Smooth muscle cell (in vitro differentiated cells): Measurements from ENCODE around the gene SGCD. TPM values are rescaled to one million over a fixed set of nuclear protein-coding genes. Genes with fewer than 3 reads are reported as not detected.

Source experiments
- DNase-seq: peaks from one replicate; lab custom pipeline; 2025; ENCODE audit not compliant: unreplicated experiment; lab: John Stamatoyannopoulos, UW
- H2AFZ ChIP-seq: fragments of 200-600 bp; sonication (generic); 2 replicates; pipeline ENCODE4 v1.6.0; 2016; ENCODE audit warnings: antibody characterized with exemption, low read depth, mild to moderate bottlenecking
- H3F3A ChIP-seq: fragments of 200-600 bp; sonication (generic); 2 replicates; pipeline ENCODE4 v1.6.0; 2017; ENCODE audit warnings: antibody characterized with exemption, low read depth
- H3K27ac ChIP-seq: fragments of 200-600 bp; sonication (generic); 2 replicates; pipeline ENCODE4 v1.5.1; 2016; ENCODE audit warnings: low read depth, mild to moderate bottlenecking
- H3K27me3 ChIP-seq: fragments of 200-600 bp; sonication (generic); 2 replicates; pipeline ENCODE4 v1.6.1; 2016; ENCODE audit warnings: low read depth, mild to moderate bottlenecking
- H3K36me3 ChIP-seq: fragments of 200-600 bp; sonication (generic); 2 replicates; pipeline ENCODE4 v1.5.1; 2016; ENCODE audit warnings: low read depth
- H3K4me1 ChIP-seq: fragments of 200-600 bp; sonication (generic); 2 replicates; pipeline ENCODE4 v1.5.1; 2016; ENCODE audit warnings: low read depth
- H3K4me2 ChIP-seq: fragments of 200-600 bp; sonication (generic); 2 replicates; pipeline ENCODE4 v1.6.0; 2016; ENCODE audit warnings: mild to moderate bottlenecking
- H3K4me3 ChIP-seq: fragments of 200-600 bp; sonication (generic); 2 replicates; pipeline ENCODE4 v1.5.1; 2016; ENCODE audit warnings: mild to moderate bottlenecking
- H3K79me2 ChIP-seq: fragments of 200-600 bp; sonication (generic); 2 replicates; pipeline ENCODE4 v1.6.0; 2016; ENCODE audit warnings: low read depth, mild to moderate bottlenecking
- H3K9ac ChIP-seq: fragments of 200-600 bp; sonication (generic); 2 replicates; pipeline ENCODE4 v1.6.0; 2016; ENCODE audit warnings: low read depth
- H3K9me3 ChIP-seq: fragments of 200-600 bp; sonication (generic); replicated peaks from 2 replicates; pipeline ENCODE4 v1.5.1; 2016; ENCODE audit warnings: low read depth
- H4K20me1 ChIP-seq: fragments of 200-600 bp; sonication (generic); 2 replicates; pipeline ENCODE4 v1.6.0; 2016; ENCODE audit warnings: low read depth
- CTCF ChIP-seq: fragments of 200-600 bp; sonication (generic); IDR thresholded peaks from 2 replicates; pipeline ENCODE4 v1.5.1; 2017; ENCODE audit warnings: borderline replicate concordance, mild to moderate bottlenecking, antibody characterized with exemption; ENCODE audit not compliant: insufficient read depth, poor library complexity, severe bottlenecking
- WGBS: methylation state at CpG from one replicate; pipeline ENCODE4 v1.1.7; 2016; ENCODE audit warnings: low lambda C conversion rate; 5-methylcytosine and 5-hydroxymethylcytosine counted together
- polyA plus RNA-seq: library from polyadenylated mRNA; unstranded; fragments of >200 nt; fragmentation: Nextera tagmentation; extraction: Ambion mirVana; gene quantifications from 2 replicates; pipeline ENCODE4 v1.2.1, GENCODE V29; 2016
- total RNA-seq: library from RNA; depleted of rRNA; stranded (reverse); fragments of >200 nt; gene quantifications from 2 replicates; pipeline ENCODE4 v1.2.3, GENCODE V29; 2014

SGCD gene
- total and polyA plus RNA-seq, 2 experiments from 2014 or later: 1.6 to 3.5 TPM

DNA sequence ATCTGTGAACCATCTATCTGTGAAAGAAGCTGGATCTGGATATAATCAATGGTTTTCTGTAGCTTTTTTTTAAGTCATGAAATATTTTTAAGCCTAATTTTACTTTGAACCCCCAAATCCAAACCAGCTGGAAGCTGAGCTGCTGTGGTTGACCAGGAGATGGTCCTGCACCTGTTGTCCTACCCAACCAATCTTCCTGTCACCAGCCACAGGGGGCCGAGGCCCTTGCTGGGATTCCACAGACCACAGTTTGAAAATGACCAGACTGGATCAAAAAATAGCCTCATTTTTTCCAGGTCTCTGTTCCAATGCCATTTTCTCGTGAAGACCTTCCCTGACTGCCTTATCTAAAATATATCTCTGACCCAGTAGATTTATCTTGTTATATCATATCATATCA, 200.6 kb downstream of the SGCD start:
- no peaks in the 10 kb centered on the region for H3K36me3 ChIP-seq
- no peaks in the 10 kb centered on the region for H3K4me1 ChIP-seq
- H3K9ac ChIP-seq: no peak overlapping the region
- H3K9me3 ChIP-seq: no peaks in the 10 kb centered on the region
- no peak overlapping the region for H2AFZ ChIP-seq
- no peak for DNase-seq
- 84% methylated on average over 2 of the region's 2 CpGs for WGBS
- H4K20me1 ChIP-seq: no peaks in the 10 kb centered on the region
- no peaks in the 10 kb centered on the region for H3F3A ChIP-seq
- no peak for TF ChIP-seq CTCF
- no peak overlapping the region for H3K27ac ChIP-seq
- H3K4me2 ChIP-seq: no peak overlapping the region
- no peaks in the 10 kb centered on the region for H3K79me2 ChIP-seq
- H3K27me3 ChIP-seq: no peaks in the 10 kb centered on the region
- H3K4me3 ChIP-seq: no peak overlapping the region

GRCh38 chr5:156528673-156529072, 201.7 kb downstream of the SGCD start:
- no peaks in the 10 kb centered on the region for H3F3A ChIP-seq
- no peak for TF ChIP-seq CTCF
- 100% methylated on average over 1 of the region's 1 CpG for WGBS
- H3K27ac ChIP-seq: no peak overlapping the region
- H3K4me2 ChIP-seq: no peak overlapping the region
- no peaks in the 10 kb centered on the region for H3K4me1 ChIP-seq
- no peak overlapping the region for H3K9ac ChIP-seq
- no peaks in the 10 kb centered on the region for H3K79me2 ChIP-seq
- H2AFZ ChIP-seq: no peak overlapping the region
- no peak overlapping the region for H3K4me3 ChIP-seq
- no peaks in the 10 kb centered on the region for H3K9me3 ChIP-seq
- DNase-seq: no peak
- H3K27me3 ChIP-seq: no peaks in the 10 kb centered on the region
- H3K36me3 ChIP-seq: no peaks in the 10 kb centered on the region
- no peaks in the 10 kb centered on the region for H4K20me1 ChIP-seq

DNA sequence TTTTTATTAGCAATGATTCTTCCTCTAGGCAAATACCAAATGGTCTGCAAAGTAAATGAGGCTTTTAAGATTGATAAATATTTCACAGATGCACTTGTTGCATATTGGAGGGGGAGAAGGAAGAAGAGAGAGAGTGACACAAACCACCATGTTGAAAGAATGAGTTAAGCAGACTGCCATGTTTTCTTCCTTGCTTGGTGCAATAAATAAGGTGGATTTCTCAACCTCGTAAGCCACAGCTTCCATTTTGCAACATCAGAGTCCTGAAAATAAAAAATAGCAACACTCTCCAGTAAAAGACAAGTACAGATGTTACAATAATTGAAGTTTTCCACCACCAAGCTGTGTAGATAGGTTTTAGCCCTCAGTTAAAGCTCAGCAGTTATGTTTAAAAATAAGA, 202.9 kb downstream of the SGCD start:
- no peak for TF ChIP-seq CTCF
- Histone ChIP-seq H2AFZ (no peak overlapping the region), H3K27me3 (no peaks in the 10 kb centered on the region), H3K4me2 (no peak overlapping the region), H3K36me3 (no peaks in the 10 kb centered on the region), H3K9ac (no peak overlapping the region), H3K4me1 (no peaks in the 10 kb centered on the region), H3F3A (no peaks in the 10 kb centered on the region), H4K20me1 (no peaks in the 10 kb centered on the region), H3K79me2 (no peaks in the 10 kb centered on the region), H3K9me3 (no peaks in the 10 kb centered on the region), H3K27ac (no peak overlapping the region), H3K4me3 (no peak overlapping the region)
- DNase-seq: no peak
- 72% methylated on average over 1 of the region's 1 CpG for WGBS

DNA sequence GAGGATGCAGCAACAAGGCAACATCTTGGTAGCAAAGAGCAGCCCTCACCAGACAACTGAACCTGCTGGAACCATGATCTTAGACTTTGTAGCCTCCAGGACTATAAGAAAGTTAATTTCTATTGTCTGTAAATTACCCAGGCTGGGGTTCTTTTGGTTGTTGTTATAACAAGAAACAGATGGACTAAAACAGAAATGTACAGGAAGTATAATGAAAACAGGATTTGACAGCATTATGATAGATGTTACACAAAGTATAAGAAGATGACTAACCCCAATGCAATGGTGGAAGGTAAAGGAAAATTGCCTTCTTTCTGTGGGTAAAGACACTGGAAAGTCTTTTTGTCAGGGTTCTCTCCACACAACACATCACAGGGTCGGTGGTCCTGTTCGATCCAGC, 204.2 kb downstream of the SGCD start:
- Histone ChIP-seq H3K9me3 (no peaks in the 10 kb centered on the region), H3K4me2 (no peak overlapping the region), H3K79me2 (no peaks in the 10 kb centered on the region), H3K4me1 (no peaks in the 10 kb centered on the region), H3K4me3 (no peak overlapping the region), H3K27me3 (no peaks in the 10 kb centered on the region), H3K9ac (no peak overlapping the region), H3K27ac (no peak overlapping the region), H4K20me1 (no peaks in the 10 kb centered on the region), H3K36me3 (no peaks in the 10 kb centered on the region), H2AFZ (no peak overlapping the region), H3F3A (no peaks in the 10 kb centered on the region)
- TF ChIP-seq CTCF: no peak
- 98% methylated on average over 2 of the region's 2 CpGs for WGBS
- DNase-seq: no peak
